B cell (primary cell): ENCODE results near the gene C22orf31. TPM values are rescaled to one million over a fixed set of nuclear protein-coding genes. Genes with fewer than 3 reads are reported as not detected.

ENCODE experiments used
- ATAC-seq: fragments of 200-7000 bp; cut with Tn5 transposase; one replicate; pipeline ENCODE4 v1.10.0; 2021; ENCODE audit warnings: low read depth, mild to moderate bottlenecking, moderate number of reproducible peaks, moderate library complexity
- CTCF ChIA-PET: fragments of 350-600 bp; sonication (Branson Sonifier 250); formaldehyde crosslinking; loops from one replicate; lab custom pipeline; 2021; ENCODE audit warnings: antibody characterized with exemption, inconsistent platforms; lab: Charles Lee
- POLR2A ChIA-PET: fragments of 350-600 bp; sonication (Branson Sonifier 250); formaldehyde crosslinking; loops from one replicate; lab custom pipeline; 2021; ENCODE audit warnings: antibody characterized with exemption; lab: Charles Lee
- DNase-seq: peaks from one replicate; pipeline ENCODE4 v3.0.0; 2013
- H2AFZ ChIP-seq: 2 replicates; pipeline ENCODE4 v1.6.1; 2012; ENCODE audit warnings: mild to moderate bottlenecking, low read depth, low read length; ENCODE audit not compliant: insufficient read depth, poor library complexity, severe bottlenecking
- H3K27ac ChIP-seq, 2 donors: 1 replicate in 1 of 2; 2 replicates in 1 of 2; pipeline ENCODE4 v1.5.1; 2012 to 2013; ENCODE audit warnings: low read length in 2 of 2, mild to moderate bottlenecking in 2 of 2, moderate library complexity in 1 of 2
- H3K27me3 ChIP-seq, 4 experiments: fragments of 200-600 bp in 1 of 4; sonication (generic) in 1 of 4; replicated peaks in 1 of 4; 1 replicate in 2 of 4; 2 replicates in 2 of 4; pipeline versions ENCODE4 v1.6.1 to v1.7.0; 2013 to 2016; ENCODE audit warnings: low read length in 3 of 4, mild to moderate bottlenecking in 2 of 4, mixed read lengths in 1 of 4, moderate library complexity in 1 of 4; ENCODE audit not compliant: insufficient read depth in 4 of 4, control insufficient read depth in 3 of 4; ENCODE audit errors: control extremely low read depth in 1 of 4
- H3K36me3 ChIP-seq, 2 experiments: replicated peaks in 1 of 2; 1 replicate in 1 of 2; 2 replicates in 1 of 2; pipeline versions ENCODE4 v1.6.1 to v1.7.1; 2013; ENCODE audit warnings: low read length in 1 of 2; ENCODE audit not compliant: insufficient read depth in 2 of 2, control insufficient read depth in 1 of 2; ENCODE audit errors: control extremely low read depth in 1 of 2, extremely low read depth in 1 of 2
- H3K4me1 ChIP-seq, 2 donors: fragments of 200-600 bp in 1 of 2; sonication (generic) in 1 of 2; 1 replicate in 1 of 2; 2 replicates in 1 of 2; pipeline versions ENCODE4 v1.5.1 to v1.6.1; 2013 to 2017; ENCODE audit warnings: low read length in 2 of 2; ENCODE audit not compliant: control insufficient read depth in 2 of 2, insufficient read depth in 2 of 2
- H3K4me2 ChIP-seq: replicated peaks from 2 replicates; pipeline ENCODE3; 2012; ENCODE audit warnings: mild to moderate bottlenecking, low read depth, low read length; ENCODE audit not compliant: poor library complexity, severe bottlenecking
- H3K4me3 ChIP-seq, 5 experiments: fragments of 200-600 bp in 1 of 5; sonication (generic) in 1 of 5; 1 replicate in 3 of 5; 2 replicates in 2 of 5; pipeline versions ENCODE4 v1.5.1 to v1.7.0; 2011 to 2016; ENCODE audit warnings: low read length in 4 of 5, mild to moderate bottlenecking in 4 of 5, low read depth in 2 of 5, control low read depth in 1 of 5, moderate library complexity in 1 of 5; ENCODE audit not compliant: insufficient read depth in 1 of 5; ENCODE audit errors: control extremely low read depth in 1 of 5, extremely low read depth in 1 of 5
- H3K79me2 ChIP-seq: fragments of 200-600 bp; sonication (generic); one replicate; pipeline ENCODE4 v1.6.0; 2016; ENCODE audit warnings: low read length; ENCODE audit not compliant: control insufficient read depth, insufficient read depth
- H3K9ac ChIP-seq: fragments of 200-600 bp; sonication (generic); 2 replicates; pipeline ENCODE4 v1.6.1; 2017; ENCODE audit warnings: mild to moderate bottlenecking, low read length, moderate library complexity
- H3K9me3 ChIP-seq, 3 donors: one replicate each; pipeline versions ENCODE4 v1.6.1 to v1.7.1; 2013; ENCODE audit warnings: low read length in 2 of 3; ENCODE audit not compliant: control insufficient read depth in 2 of 3, insufficient read depth in 1 of 3; ENCODE audit errors: control extremely low read depth in 1 of 3
- H4K20me1 ChIP-seq: 2 replicates; pipeline ENCODE4 v1.6.0; 2012; ENCODE audit warnings: mild to moderate bottlenecking, low read length; ENCODE audit not compliant: insufficient read depth, control insufficient read depth, poor library complexity, severe bottlenecking
- H3K27ac Mint-ChIP-seq: one replicate; pipeline ENCODE4 v1.8.0; 2021; ENCODE audit warnings: mixed read lengths
- H3K27me3 Mint-ChIP-seq: one replicate; pipeline ENCODE4 v1.8.0; 2021; ENCODE audit warnings: mixed read lengths
- H3K4me1 Mint-ChIP-seq: one replicate; pipeline ENCODE4 v1.8.0; 2021; ENCODE audit warnings: mixed read lengths
- H3K4me3 Mint-ChIP-seq: one replicate; pipeline ENCODE4 v1.8.0; 2021; ENCODE audit warnings: mixed read lengths
- H3K9me3 Mint-ChIP-seq: one replicate; pipeline ENCODE4 v1.8.0; 2022; ENCODE audit warnings: mixed read lengths; ENCODE audit not compliant: insufficient read depth
- CTCF ChIP-seq: fragments of 200-600 bp; IDR thresholded peaks from one replicate; pipeline ENCODE4 v1.8.0; 2022; ENCODE audit warnings: antibody characterized with exemption, mild to moderate bottlenecking
- EZH2 ChIP-seq: IDR thresholded peaks from 2 replicates; pipeline ENCODE4 v1.6.1; 2012; ENCODE audit warnings: borderline replicate concordance, low read depth, mild to moderate bottlenecking, moderate library complexity, low read length; ENCODE audit not compliant: insufficient read depth, poor library complexity, severe bottlenecking
- WGBS: methylation state at CpG from one replicate; pipeline ENCODE4 v1.1.5; 2013; ENCODE audit warnings: missing lambda C conversion rate; ENCODE audit not compliant: insufficient coverage; 5-methylcytosine and 5-hydroxymethylcytosine counted together
- intact Hi-C: fragments of 100-400 bp; cut with micrococcal nuclease; formaldehyde crosslinking; loops from one replicate; pipeline ENCODE4 v1.10.0; 2022
- polyA plus RNA-seq: library from polyadenylated mRNA; depleted of rRNA; stranded (reverse); fragments of >200 nt; gene quantifications from 2 replicates; pipeline ENCODE4 v1.2.3, GENCODE V29; 2012
- total RNA-seq, 2 donors: library from RNA; stranded (reverse); fragments of 120-200 nt in 1 of 2; gene quantifications; 1 replicate in 1 of 2; 2 replicates in 1 of 2; pipeline versions ENCODE4 v1.2.3 to v1.2.4, GENCODE V29; 2013 to 2022

The C22orf31 gene
- total and polyA plus RNA-seq, 2 donors (not counting 1 experiment from before 2014, with no cell fraction given), result not detected

GRCh38 chr22:29026579-29026978 is 35.1 kb downstream of the C22orf31 start:
- H3K4me1 ChIP-seq, result peaks cover 8 to 17% of the 10 kb centered on the region in 2 donors
- no peaks in the 10 kb centered on the region for H4K20me1 ChIP-seq
- H3K4me3 ChIP-seq, result no peak overlapping the region
- H3K27ac Mint-ChIP-seq, result no peak overlapping the region
- TF ChIP-seq CTCF (no peak), EZH2 (no peak)
- no peak overlapping the region for H3K9ac ChIP-seq
- no peak overlapping the region for H3K27ac ChIP-seq
- H3K9me3 Mint-ChIP-seq, result no peaks in the 10 kb centered on the region
- peaks cover 0 to 41% (median 21%) of the 10 kb centered on the region in 4 experiments for H3K27me3 ChIP-seq
- 83% methylated on average over 1 of the region's 3 CpGs for WGBS
- no peak overlapping the region for H3K4me2 ChIP-seq
- no peak overlapping the region for H3K4me3 Mint-ChIP-seq
- no peak for DNase-seq
- H3K79me2 ChIP-seq, result no peaks in the 10 kb centered on the region
- H3K9me3 ChIP-seq, result peaks cover 0 to 4% (median 0%) of the 10 kb centered on the region in 3 donors
- H2AFZ ChIP-seq, result no peak overlapping the region
- no peak for ATAC-seq
- intact Hi-C loops, result no loop called here
- H3K27me3 Mint-ChIP-seq, result peaks cover 54% of the 10 kb centered on the region
- ChIA-PET CTCF (interaction anchor here (3.6 kb wide), 1 partner anchor 14 kb away, joined by 19 read pairs; no protein-coding TSS in a partner anchor), POLR2A (no interaction called here)
- H3K4me1 Mint-ChIP-seq, result peaks cover 8% of the 10 kb centered on the region
- H3K36me3 ChIP-seq, result no peaks in the 10 kb centered on the region

- Mint-ChIP-seq H3K4me3 (no peak overlapping the region), H3K4me1 (no peaks in the 10 kb centered on the region), H3K27ac (no peak overlapping the region), H3K27me3 (peaks cover 29% of the 10 kb centered on the region), H3K9me3 (peaks cover 3% of the 10 kb centered on the region)
- WGBS, result 60% methylated on average over 3 of the region's 3 CpGs
- Histone ChIP-seq H3K4me2 (no peak overlapping the region), H3K79me2 (no peaks in the 10 kb centered on the region), H3K4me3 (no peak overlapping the region), H4K20me1 (no peaks in the 10 kb centered on the region), H3K9ac (no peak overlapping the region), H3K9me3 (no peaks in the 10 kb centered on the region), H3K27ac (no peak overlapping the region), H3K27me3 (peaks cover 0 to 9% (median under 1%) of the 10 kb centered on the region in 4 experiments), H3K36me3 (no peaks in the 10 kb centered on the region), H2AFZ (no peak overlapping the region), H3K4me1 (no peaks in the 10 kb centered on the region)
- DNase-seq, result no peak
- ChIA-PET CTCF (interaction anchor here (0.6 kb wide), 1 partner anchor 20 kb away, joined by 3 read pairs; no protein-coding TSS in a partner anchor), POLR2A (no interaction called here)
- no peak for TF ChIP-seq CTCF
- TF ChIP-seq EZH2, result no peak
- intact Hi-C loops, result no loop called here
- no peak for ATAC-seq
Measured at GRCh38 chr22:29023172-29023796, 38.3 kb downstream of the C22orf31 start.
